ENCODE results near the gene FOXP1.

- TF ChIP-seq CTCF (IDR thresholded peaks at IDR 0.05), result no peak
- no peak for TF ChIP-seq EZH2 (IDR thresholded peaks at IDR 0.05; ENCODE audit: borderline replicate concordance, insufficient read depth, low read depth, low read length, poor library complexity, severe bottlenecking)
Observed at GRCh38 chr3:71112576-71112975, 471.0 kb downstream of the FOXP1 start.

All from B cell (primary cell).